HepG2 (cell line): Measurements from ENCODE around the gene EEIG1. TPM values are rescaled to one million over a fixed set of nuclear protein-coding genes. Genes with fewer than 3 reads are reported as not detected.

Experiments used
- ATAC-seq: fragments of 200-7000 bp; cut with Tn5 transposase; 3 replicates; pipeline ENCODE4 v1.9.1; 2020; ENCODE audit warnings: mild to moderate bottlenecking, moderate library complexity
- BruUV-seq: library from RNA; stranded (reverse); fragments of 400-500 nt; replicated peaks from 2 replicates; lab custom pipeline; 2021; lab: Mats Ljungman, UMichigan
- CTCF ChIA-PET: fragments of 300-600 bp; formaldehyde crosslinking; extraction: SDS; loops from one replicate; lab custom pipeline; 2021; ENCODE audit warnings: low total read pairs, inconsistent platforms, low intra/inter-chr PET ratio; lab: Yijun Ruan, JAX
- POLR2A ChIA-PET: fragments of 350-600 bp; sonication (Branson Sonifier 250); formaldehyde crosslinking; loops from one replicate; lab custom pipeline; 2020; ENCODE audit warnings: antibody characterized with exemption, inconsistent platforms; lab: Yijun Ruan, JAX
- DNase-seq: peaks from one replicate; pipeline ENCODE4 v3.0.0-alpha.2; 2015; ENCODE audit warnings: low spot score
- FAIRE-seq: peaks from 3 replicates; lab custom pipeline; 2011; peaks lifted over from hg19 to GRCh38; lab: Jason Lieb, UNC
- H2AFZ ChIP-seq: one replicate; pipeline ENCODE4 v1.6.1; 2011; ENCODE audit warnings: low read length, inconsistent platforms
- H3K27ac ChIP-seq: fragments of 300-600 bp; 3 replicates; pipeline ENCODE4 v1.8.0; 2011; ENCODE audit warnings: mixed run types, mild to moderate bottlenecking, mixed read lengths, low read length, inconsistent platforms; ENCODE audit not compliant: insufficient read depth; ENCODE audit errors: extremely low read length
- H3K27me3 ChIP-seq, 2 experiments: fragments of 200-600 bp in 1 of 2; 2 replicates in 1 of 2; 3 replicates in 1 of 2; pipeline versions ENCODE4 v1.6.0 to v1.8.0; 2011; ENCODE audit warnings: low read length in 2 of 2, mild to moderate bottlenecking in 2 of 2, moderate library complexity in 2 of 2, inconsistent platforms in 1 of 2; ENCODE audit not compliant: insufficient read depth in 2 of 2, control insufficient read depth in 1 of 2
- H3K36me3 ChIP-seq, 2 experiments: fragments of 200-600 bp in 1 of 2; replicated peaks in 1 of 2; 2 replicates in 1 of 2; 3 replicates in 1 of 2; pipeline versions ENCODE4 v1.5.1 to v1.8.0; 2011; ENCODE audit warnings: low read length in 2 of 2, inconsistent platforms in 1 of 2; ENCODE audit not compliant: insufficient read depth in 2 of 2, control insufficient read depth in 1 of 2
- H3K4me1 ChIP-seq: 2 replicates; pipeline ENCODE4 v1.5.1; 2012; ENCODE audit warnings: low read length, inconsistent platforms; ENCODE audit not compliant: insufficient read depth
- H3K4me2 ChIP-seq: 2 replicates; pipeline ENCODE4 v1.6.0; 2011; ENCODE audit warnings: low read depth, low read length, inconsistent platforms
- H3K4me3 ChIP-seq, 3 experiments: fragments of 200-600 bp in 1 of 3; sonication (generic), shearing (Covaris generic) in 1 of 3; replicated peaks in 1 of 3; 2 replicates each; pipeline ENCODE4 v1.5.1; 2011 to 2016; ENCODE audit warnings: low read length in 3 of 3, inconsistent platforms in 2 of 3, low read depth in 2 of 3, mild to moderate bottlenecking in 2 of 3, control low read depth in 1 of 3, mixed read lengths in 1 of 3; ENCODE audit not compliant: insufficient read depth in 1 of 3
- H3K79me2 ChIP-seq: one replicate; pipeline ENCODE4 v1.6.1; 2011; ENCODE audit warnings: low read length, inconsistent platforms; ENCODE audit not compliant: insufficient read depth
- H3K9ac ChIP-seq: 2 replicates; pipeline ENCODE4 v1.6.0; 2011; ENCODE audit warnings: mild to moderate bottlenecking, low read depth, low read length, inconsistent platforms; ENCODE audit not compliant: insufficient read depth
- H3K9me3 ChIP-seq: 2 replicates; pipeline ENCODE4 v1.5.1; 2012; ENCODE audit warnings: mild to moderate bottlenecking, low read length
- H4K20me1 ChIP-seq: 2 replicates; pipeline ENCODE4 v1.6.0; 2011; ENCODE audit warnings: inconsistent platforms, mild to moderate bottlenecking, low read length, moderate library complexity; ENCODE audit not compliant: insufficient read depth
- KAT7 ChIP-seq: IDR thresholded peaks from 2 replicates; pipeline ENCODE4 v1.6.1; 2018; ENCODE audit warnings: borderline replicate concordance, missing compliant biosample characterization
- MAX ChIP-seq: IDR thresholded peaks from 2 replicates; pipeline ENCODE4 v1.6.1; 2012; ENCODE audit warnings: inconsistent platforms
- MLX ChIP-seq: IDR thresholded peaks from 2 replicates; pipeline ENCODE4 v1.6.1; 2016
- NFYC ChIP-seq: IDR thresholded peaks from 2 replicates; pipeline ENCODE4 v1.6.1; 2016; ENCODE audit warnings: missing genetic modification reagents, missing compliant biosample characterization
- PBX2 ChIP-seq: IDR thresholded peaks from 2 replicates; pipeline ENCODE4 v1.6.1; 2016; ENCODE audit warnings: control low read depth
- PCBP2 ChIP-seq: fragments of 200-400 bp; formaldehyde crosslinking; optimal IDR thresholded peaks from 2 replicates; pipeline ENCODE3; 2018; ENCODE audit warnings: low read length, low read depth; ENCODE audit not compliant: poor library complexity, severe bottlenecking
- RARA ChIP-seq: IDR thresholded peaks from 2 replicates; pipeline ENCODE4 v1.6.1; 2016; ENCODE audit warnings: missing genetic modification reagents, missing compliant biosample characterization
- USF2 ChIP-seq, 2 experiments: sonication (generic) in 1 of 2; formaldehyde crosslinking in 1 of 2; IDR thresholded peaks; 2 replicates each; pipeline versions ENCODE4 v1.5.1 to v1.6.1; 2011 to 2020; ENCODE audit warnings: borderline replicate concordance in 1 of 2, low read depth in 1 of 2, low read length in 1 of 2, mild to moderate bottlenecking in 1 of 2, missing genetic modification reagents in 1 of 2, moderate library complexity in 1 of 2
- ZFP36 ChIP-seq: fragments of 150-350 bp; IDR thresholded peaks from 2 replicates; pipeline ENCODE4 v1.6.1; 2018; ENCODE audit warnings: borderline replicate concordance, low read length, low read depth; ENCODE audit not compliant: partially characterized antibody
- ZNF597 ChIP-seq: sonication (generic); formaldehyde crosslinking; IDR thresholded peaks from 2 replicates; pipeline ENCODE4 v1.5.0; 2020; ENCODE audit warnings: missing genetic modification reagents
- ZNF883 ChIP-seq: sonication (generic); formaldehyde crosslinking; IDR thresholded peaks from 2 replicates; pipeline ENCODE4 v1.5.1; 2020; ENCODE audit warnings: mild to moderate bottlenecking, missing genetic modification reagents; ENCODE audit errors: not compliant biosample characterization
- WGBS: methylation state at CpG from one replicate; pipeline ENCODE4 v1.1.6; 2017; ENCODE audit warnings: low lambda C conversion rate; 5-methylcytosine and 5-hydroxymethylcytosine counted together
- in situ Hi-C: cut with HindIII; loops from 2 replicates; pipeline ENCODE4 v1.10.0; 2017; ENCODE audit warnings: low pct_unique_long_range_greater_than_20kb; ENCODE audit not compliant: extremely low pct_ligation_motif_present
- intact Hi-C: fragments of 100-400 bp; cut with micrococcal nuclease; formaldehyde crosslinking; loops from one replicate; pipeline ENCODE4 v1.10.0; 2022; ENCODE audit not compliant: unreplicated experiment
- polyA plus RNA-seq, 8 experiments: library from polyadenylated mRNA; depleted of rRNA in 3 of 8; stranded (reverse) in 7 of 8; unstranded in 1 of 8; fragments of >200 nt; fragmentation: Illumina TruSeq in 4 of 8; extraction: Trizol in 4 of 8; gene quantifications; 2 replicates each; pipeline versions ENCODE4 v1.2.1 to v1.2.3, GENCODE V29; 2011 to 2016; ENCODE audit warnings: low read depth in 4 of 8, missing spikeins in 1 of 8, mixed read lengths in 1 of 8; ENCODE audit not compliant: insufficient read depth in 1 of 8
- total RNA-seq, 5 experiments: library from RNA; depleted of rRNA; stranded (reverse); fragments of >200 nt; fragmentation: Illumina TruSeq; extraction: Trizol; gene quantifications; 2 replicates each; pipeline ENCODE4 v1.2.3, GENCODE V29; 2016; ENCODE audit warnings: low read depth in 1 of 5

EEIG1 gene
- total and polyA plus RNA-seq, 2 of the 13 experiments (the other 11 are each of a cell fraction or from before 2014, with no cell fraction given): 16.6 to 25.2 TPM

- TF ChIP-seq ZNF597 (no peak), PCBP2 (no peak), KAT7 (CRISPR knock-in tag) (no peak), RARA (CRISPR knock-in tag) (peak; percentile 82), MAX (0 out of 2 replicates have a peak, but pooled peaks have one; percentile 38), ZNF883 (CRISPR knock-in tag) (no peak)
Observed at GRCh38 chr9:128005923-128006322, 25.1 kb upstream of the EEIG1 start (continued).

GRCh38 chr9:128003966-128004604 is 23.3 kb upstream of the EEIG1 start:
- Histone ChIP-seq H3K4me1 (peaks cover 63% of the 10 kb centered on the region), H2AFZ (no peak overlapping the region), H3K9ac (no peak overlapping the region), H3K36me3 (no peaks in the 10 kb centered on the region), H3K27ac (no peak overlapping the region), H4K20me1 (no peaks in the 10 kb centered on the region), H3K27me3 (peaks cover 0 to 4% of the 10 kb centered on the region in 2 experiments; a peak in 2 of 5 replicates), H3K9me3 (no peaks in the 10 kb centered on the region), H3K4me3 (no peak overlapping the region), H3K4me2 (no peak overlapping the region), H3K79me2 (no peaks in the 10 kb centered on the region)
- ChIA-PET CTCF (no interaction called here), POLR2A (interaction anchor here (1.3 kb wide), 1 partner anchor 13 kb away, joined by 3 read pairs; no protein-coding TSS in a partner anchor)
- no peak for DNase-seq
- in situ Hi-C loops: no loop called here
- ATAC-seq: no peak
- intact Hi-C loops: no loop called here
- FAIRE-seq: no peak
- TF ChIP-seq ZFP36 (no peak), NFYC (peak; percentile 54), MLX (CRISPR knock-in tag) (no peak), PBX2 (no peak), USF2 (IDR thresholded peaks at IDR 0.05; ENCODE audit: low read depth, low read length) (0 out of 2 replicates have a peak, but pooled peaks have one; percentile 5), USF2 (CRISPR knock-in tag; IDR thresholded peaks at IDR 0.05; ENCODE audit: borderline replicate concordance) (peak; percentile 51; the same call in 1 of the 2 replicates)
- no TSS peak for BruUV-seq
- 86% methylated on average over 4 of the region's 11 CpGs for WGBS
